SK-N-SH (cell line): ENCODE data around the gene UBE2E2.

Experiments used
- RAD21 ChIP-seq: IDR thresholded peaks from 2 replicates; pipeline ENCODE4 v1.6.1; 2012; ENCODE audit warnings: mild to moderate bottlenecking, low read length
- YY1 ChIP-seq: IDR thresholded peaks from 2 replicates; pipeline ENCODE4 v1.4.0; 2012; ENCODE audit warnings: low read depth, mild to moderate bottlenecking

- TF ChIP-seq YY1 (no peak), RAD21 (no peak)
Measured at GRCh38 chr3:23219552-23219951, 16.4 kb downstream of the UBE2E2 start.
